Muscle layer of colon (tissue), 2 donors: ENCODE results near the gene ZNF587B.
"Not testable (repeated sequence)": the region's sequence is repeated elsewhere in the genome, so short reads cannot be mapped to it uniquely, and the experiment has no call there.

ENCODE experiments used
- H3K27ac ChIP-seq: one replicate; pipeline ENCODE4 v1.7.0; 2013; ENCODE audit warnings: low read depth, mild to moderate bottlenecking, low read length, moderate library complexity
- H3K27me3 ChIP-seq, 2 donors: one replicate each; pipeline ENCODE4 v1.7.0; 2013; ENCODE audit warnings: low read length in 2 of 2, mild to moderate bottlenecking in 2 of 2; ENCODE audit not compliant: insufficient read depth in 2 of 2, control insufficient read depth in 1 of 2
- H3K36me3 ChIP-seq: one replicate; pipeline ENCODE4 v1.7.0; 2013; ENCODE audit warnings: mild to moderate bottlenecking, low read length; ENCODE audit not compliant: insufficient read depth
- H3K4me1 ChIP-seq: one replicate; pipeline ENCODE4 v1.7.0; 2013; ENCODE audit warnings: mild to moderate bottlenecking, low read length; ENCODE audit not compliant: insufficient read depth
- H3K4me3 ChIP-seq, 2 donors: one replicate each; pipeline ENCODE4 v1.7.0; 2013; ENCODE audit warnings: low read length in 2 of 2, low read depth in 1 of 2, mild to moderate bottlenecking in 1 of 2, moderate library complexity in 1 of 2
- H3K9ac ChIP-seq: one replicate; pipeline ENCODE4 v1.7.0; 2013; ENCODE audit warnings: low read length
- H3K9me3 ChIP-seq: one replicate; pipeline ENCODE4 v1.7.0; 2013; ENCODE audit warnings: mild to moderate bottlenecking, low read length
- donor health status: abdominal sarcoma.
- donor health status: Adenocarcinoma of cecum.

ZNF587B gene

DNA sequence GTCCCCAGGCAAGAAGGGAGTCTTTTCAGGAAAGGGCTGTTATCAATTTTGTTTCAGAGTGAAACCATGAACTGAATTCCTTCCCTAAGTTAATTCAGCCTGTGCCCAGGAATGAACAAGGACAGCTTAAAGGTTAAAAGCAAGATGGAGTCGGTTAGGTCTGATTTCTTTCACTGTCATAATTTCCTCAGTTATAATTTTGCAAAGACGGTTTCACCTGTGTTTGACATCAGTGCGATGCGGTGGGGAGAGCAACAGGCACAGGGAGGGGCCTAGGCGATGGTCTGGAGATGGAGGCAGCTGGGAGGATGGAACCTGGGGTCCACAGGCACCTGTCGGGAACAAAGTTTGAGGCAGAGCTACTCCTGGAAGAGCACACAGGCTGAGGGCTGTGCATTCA, 9.5 kb upstream of the ZNF587B start:
- Histone ChIP-seq H3K4me1 (peaks cover 10% of the 10 kb centered on the region), H3K9me3 (no peaks in the 10 kb centered on the region), H3K36me3 (no peaks in the 10 kb centered on the region), H3K27ac (no peak overlapping the region), H3K27me3 (no peaks in the 10 kb centered on the region), H3K4me3 (peak overlapping the region; percentile 79 to 95), H3K9ac (peak overlapping the region; percentile 94)

DNA sequence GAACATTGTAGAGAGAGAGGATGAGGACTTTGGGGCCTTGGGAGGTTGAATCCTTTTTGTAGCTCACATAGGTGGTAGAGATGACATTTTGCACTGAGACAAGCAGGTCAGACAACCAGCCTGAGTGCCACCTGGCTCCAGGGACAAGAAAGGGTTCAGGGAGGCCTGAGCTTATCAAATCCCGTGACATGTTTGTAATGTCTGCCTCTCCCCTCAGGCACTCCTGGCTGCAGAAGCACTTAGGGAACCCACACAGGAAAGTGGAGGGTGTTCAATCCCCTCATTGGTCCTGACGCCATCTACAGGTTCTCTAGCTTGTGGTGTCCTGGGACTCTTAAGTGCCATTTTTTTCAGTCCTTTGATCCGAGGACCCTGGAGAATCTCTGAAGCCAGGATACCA, 9.0 kb upstream of the ZNF587B start:
- not testable (repeated sequence) for H3K9me3 ChIP-seq, H3K4me3 ChIP-seq, H3K9ac ChIP-seq, H3K27ac ChIP-seq, H3K27me3 ChIP-seq, H3K36me3 ChIP-seq, H3K4me1 ChIP-seq

- H3K4me1 ChIP-seq, H3K27ac ChIP-seq, H3K27me3 ChIP-seq, H3K36me3 ChIP-seq, H3K9me3 ChIP-seq, H3K4me3 ChIP-seq, H3K9ac ChIP-seq: not testable (repeated sequence)
These were observed 8.6 kb upstream of the ZNF587B start for GRCh38 chr19:57821501-57821900.

GRCh38 chr19:57823155-57823554, 6.9 kb upstream of the ZNF587B start:
- H3K27ac ChIP-seq, H3K9ac ChIP-seq, H3K9me3 ChIP-seq, H3K27me3 ChIP-seq, H3K4me1 ChIP-seq, H3K4me3 ChIP-seq, H3K36me3 ChIP-seq: not testable (repeated sequence)

- H3K9me3 ChIP-seq, H3K36me3 ChIP-seq, H3K9ac ChIP-seq, H3K4me1 ChIP-seq, H3K4me3 ChIP-seq, H3K27ac ChIP-seq, H3K27me3 ChIP-seq: not testable (repeated sequence)
These were observed 6.5 kb upstream of the ZNF587B start for GRCh38 chr19:57823608-57824007.

DNA sequence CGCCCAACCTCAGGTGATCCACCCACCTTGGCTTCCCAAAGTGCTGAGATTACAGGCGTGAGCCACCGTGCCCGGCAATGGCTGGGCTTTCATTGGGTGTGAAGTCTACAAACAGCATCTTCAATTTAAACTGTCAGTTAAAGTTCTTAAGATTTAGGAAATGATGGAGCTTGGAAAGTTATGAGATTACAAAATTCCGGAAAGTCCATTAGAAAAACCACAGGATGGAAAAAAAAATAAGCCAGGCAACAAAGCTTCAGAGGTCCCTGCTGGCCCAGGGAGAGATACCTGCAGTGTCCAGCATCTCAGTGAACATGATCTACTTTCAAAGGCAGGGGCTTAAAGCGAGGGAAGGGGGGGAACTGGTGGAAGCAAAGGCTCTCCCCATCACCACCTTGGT, 4.6 kb upstream of the ZNF587B start:
- Histone ChIP-seq H3K4me1 (peaks cover 8% of the 10 kb centered on the region), H3K27ac (no peak overlapping the region), H3K36me3 (no peaks in the 10 kb centered on the region), H3K4me3 (no peak overlapping the region), H3K9ac (no peak overlapping the region), H3K27me3 (no peaks in the 10 kb centered on the region), H3K9me3 (no peaks in the 10 kb centered on the region)

DNA sequence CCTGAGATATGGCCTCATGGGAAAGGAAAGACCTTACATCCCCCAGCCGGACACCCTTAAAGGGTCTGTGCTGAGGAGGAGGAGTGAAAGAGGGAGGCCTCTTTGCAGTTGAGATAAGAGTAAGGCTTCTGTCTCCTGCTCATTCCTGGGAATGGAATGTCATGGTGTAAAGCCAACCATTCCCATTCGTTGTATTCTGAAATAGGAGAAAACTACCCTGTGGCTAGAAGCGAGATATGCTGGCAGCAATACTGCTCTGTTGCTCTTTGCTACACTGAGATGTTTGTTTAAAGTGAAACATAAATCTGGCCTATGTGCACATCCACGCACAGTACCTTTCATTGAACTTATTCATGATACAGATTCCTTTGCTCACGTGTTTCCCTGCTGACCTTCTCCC, 783 bp upstream of the ZNF587B start:
- no peaks in the 10 kb centered on the region for H3K36me3 ChIP-seq
- H3K4me1 ChIP-seq: peaks cover 3% of the 10 kb centered on the region
- H3K9me3 ChIP-seq: no peaks in the 10 kb centered on the region
- H3K27me3 ChIP-seq: no peaks in the 10 kb centered on the region
- no peak overlapping the region for H3K4me3 ChIP-seq
- H3K27ac ChIP-seq: no peak overlapping the region
- H3K9ac ChIP-seq: no peak overlapping the region

DNA sequence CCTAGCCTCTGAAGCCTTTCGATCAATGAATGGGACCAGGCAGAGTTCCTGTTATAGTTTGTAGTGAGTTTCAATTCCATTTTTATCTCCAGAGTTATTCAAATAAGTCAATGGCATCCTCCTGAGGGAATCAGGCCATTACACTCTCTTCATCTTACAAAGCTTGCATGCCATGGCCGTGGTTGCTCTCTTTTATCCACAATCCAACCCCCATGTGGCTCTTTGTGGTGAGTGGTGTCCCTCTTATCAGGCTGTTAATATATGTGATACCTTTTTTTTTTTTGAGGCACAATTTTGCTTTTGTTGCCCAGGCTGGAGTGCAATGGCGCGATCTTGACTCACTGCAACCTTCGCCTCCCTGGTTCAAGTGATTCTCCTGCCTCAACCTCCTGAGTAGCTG, 6.9 kb downstream of the ZNF587B start:
- not testable (repeated sequence) for H3K36me3 ChIP-seq, H3K27ac ChIP-seq, H3K27me3 ChIP-seq

GRCh38 chr19:57838622-57839191, 8.6 kb downstream of the ZNF587B start:
- H3K4me1 ChIP-seq, H3K27ac ChIP-seq, H3K9ac ChIP-seq, H3K36me3 ChIP-seq, H3K27me3 ChIP-seq, H3K9me3 ChIP-seq, H3K4me3 ChIP-seq: not testable (repeated sequence)

More for the DNA sequence above, 6.9 kb downstream of the ZNF587B start:
- H3K9me3 ChIP-seq, H3K4me3 ChIP-seq, H3K9ac ChIP-seq, H3K4me1 ChIP-seq: not testable (repeated sequence)

DNA sequence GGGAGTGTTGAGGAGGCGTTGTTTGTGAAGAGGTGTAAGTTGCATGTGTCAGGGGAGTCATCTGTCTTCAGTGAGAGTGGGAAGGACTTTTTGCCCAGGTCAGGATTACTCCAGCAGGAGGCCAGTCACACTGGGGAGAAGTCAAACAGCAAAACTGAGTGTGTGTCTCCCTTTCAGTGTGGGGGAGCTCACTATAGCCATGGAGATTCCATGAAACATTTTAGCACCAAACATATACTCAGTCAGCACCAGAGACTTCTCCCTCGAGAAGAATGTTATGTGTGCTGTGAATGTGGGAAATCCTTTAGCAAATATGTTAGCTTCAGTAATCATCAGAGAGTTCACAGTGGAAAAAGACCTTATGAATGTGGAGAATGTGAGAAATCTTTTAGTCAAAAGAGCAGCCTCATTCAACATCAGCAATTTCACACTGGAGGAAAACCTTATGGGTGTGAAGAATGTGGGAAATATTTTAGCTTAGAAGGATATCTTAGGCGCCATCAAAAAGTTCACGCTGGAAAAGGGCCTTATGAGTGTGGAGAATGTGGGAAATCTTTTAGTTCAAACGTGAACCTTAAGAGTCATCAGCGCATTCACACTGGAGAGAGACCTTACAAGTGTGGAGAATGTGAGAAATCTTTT, 11.1 kb downstream of the ZNF587B start:
- H3K9ac ChIP-seq: no peak overlapping the region
- no peaks in the 10 kb centered on the region for H3K4me1 ChIP-seq
- no peak overlapping the region for H3K4me3 ChIP-seq
- no peak overlapping the region for H3K27ac ChIP-seq
- no peaks in the 10 kb centered on the region for H3K36me3 ChIP-seq
- no peaks in the 10 kb centered on the region for H3K9me3 ChIP-seq
- no peaks in the 10 kb centered on the region for H3K27me3 ChIP-seq

GRCh38 chr19:57847164-57847563, 17.1 kb downstream of the ZNF587B start:
- not testable (repeated sequence) for H3K36me3 ChIP-seq
- peaks cover 12% of the 10 kb centered on the region for H3K4me1 ChIP-seq

DNA sequence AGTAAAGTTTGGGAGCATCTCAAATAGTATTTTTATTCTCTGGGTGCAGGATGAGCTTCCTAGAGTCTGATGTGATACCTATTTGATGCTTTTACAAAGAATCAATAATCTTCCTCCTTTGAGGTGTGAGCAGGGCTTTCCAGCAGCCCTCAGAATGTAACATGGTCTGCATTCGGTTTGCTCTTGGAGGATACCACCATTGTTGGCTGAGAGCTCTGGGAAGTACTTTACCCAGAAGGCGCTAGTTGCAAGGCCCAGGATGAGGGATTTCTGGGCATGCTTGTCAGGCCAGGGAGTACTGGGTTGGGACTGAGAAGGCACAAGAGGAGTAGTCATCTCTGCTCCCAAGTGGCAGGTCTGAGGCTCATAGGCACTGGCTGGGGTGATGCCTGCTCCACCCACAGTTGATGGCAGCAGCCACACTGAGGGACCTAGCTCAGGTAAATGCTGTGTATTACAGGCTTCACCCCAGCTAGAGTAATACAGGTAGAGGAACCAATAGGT, 19.1 kb downstream of the ZNF587B start:
- H3K36me3 ChIP-seq, H3K9me3 ChIP-seq, H3K27ac ChIP-seq, H3K27me3 ChIP-seq, H3K9ac ChIP-seq: not testable (repeated sequence)
- Histone ChIP-seq H3K4me1 (peaks cover 12% of the 10 kb centered on the region), H3K4me3 (peak overlapping the region; percentile 80 to 84)

More at GRCh38 chr19:57847164-57847563, 17.1 kb downstream of the ZNF587B start:
- H3K4me3 ChIP-seq, H3K27ac ChIP-seq, H3K9ac ChIP-seq, H3K27me3 ChIP-seq, H3K9me3 ChIP-seq: not testable (repeated sequence)
